SK-N-SH (cell line): ENCODE measurements around the gene PDZD2. TPM values are rescaled to one million over a fixed set of nuclear protein-coding genes. Genes with fewer than 3 reads are reported as not detected.

Experiments used
- CTCF ChIA-PET: fragments of 300-600, 350-600 bp; formaldehyde crosslinking; extraction: SDS; loops from one replicate; lab custom pipeline; 2021; lab: Yijun Ruan, JAX
- POLR2A ChIA-PET: fragments of 350-600 bp; sonication (Branson Sonifier 250); formaldehyde crosslinking; extraction: SDS; loops from one replicate; lab custom pipeline; 2020; ENCODE audit warnings: antibody characterized with exemption, inconsistent platforms; lab: Yijun Ruan, JAX
- DNase-seq: peaks from one replicate; pipeline ENCODE4 v3.0.0; 2012
- H2AFZ ChIP-seq: fragments of 200-600 bp; sonication (generic); 2 replicates; pipeline ENCODE4 v1.8.1; 2016; ENCODE audit warnings: antibody characterized with exemption, mild to moderate bottlenecking, low read depth
- H3F3A ChIP-seq: fragments of 200-600 bp; sonication (generic); replicated peaks from 2 replicates; pipeline ENCODE3; 2016; ENCODE audit warnings: antibody characterized with exemption, mild to moderate bottlenecking; ENCODE audit not compliant: insufficient read depth
- H3K27ac ChIP-seq, 2 experiments: fragments of 200-500 bp in 1 of 2; fragments of 200-600 bp in 1 of 2; sonication (Bioruptor generic) in 1 of 2; sonication (generic), shearing (Covaris generic) in 1 of 2; 2 replicates each; pipeline versions ENCODE4 v1.5.1 to v1.6.1; 2014 to 2016; ENCODE audit warnings: low read depth in 2 of 2, inconsistent platforms in 1 of 2, low read length in 1 of 2, mild to moderate bottlenecking in 1 of 2, mixed read lengths in 1 of 2
- H3K27me3 ChIP-seq: fragments of 200-600 bp; sonication (generic), shearing (Covaris generic); 2 replicates; pipeline ENCODE4 v1.6.1; 2016; ENCODE audit warnings: mixed run types; ENCODE audit not compliant: insufficient read depth
- H3K36me3 ChIP-seq, 2 experiments: fragments of 200-500 bp in 1 of 2; fragments of 200-600 bp in 1 of 2; sonication (Bioruptor generic) in 1 of 2; sonication (generic) in 1 of 2; replicated peaks in 1 of 2; 2 replicates each; pipeline versions ENCODE3 to v1.5.1; 2014 to 2016; ENCODE audit warnings: low read length in 1 of 2, mild to moderate bottlenecking in 1 of 2; ENCODE audit not compliant: insufficient read depth in 2 of 2, control insufficient read depth in 1 of 2
- H3K4me1 ChIP-seq, 2 experiments: fragments of 200-500 bp in 1 of 2; fragments of 200-600 bp in 1 of 2; sonication (Bioruptor generic) in 1 of 2; sonication (generic), shearing (Covaris generic) in 1 of 2; 2 replicates each; pipeline versions ENCODE4 v1.5.1 to v1.6.1; 2014 to 2016; ENCODE audit warnings: low read depth in 1 of 2, low read length in 1 of 2, mixed run types in 1 of 2; ENCODE audit not compliant: insufficient read depth in 2 of 2, control insufficient read depth in 1 of 2
- H3K4me2 ChIP-seq: fragments of 200-600 bp; sonication (generic), shearing (Covaris generic); 2 replicates; pipeline ENCODE4 v1.6.1; 2017; ENCODE audit warnings: mixed run types
- H3K4me3 ChIP-seq, 2 experiments: fragments of 200-500 bp in 1 of 2; fragments of 200-600 bp in 1 of 2; sonication (Bioruptor generic) in 1 of 2; sonication (generic), shearing (Covaris generic) in 1 of 2; 2 replicates each; pipeline versions ENCODE4 v1.5.1 to v1.8.1; 2014 to 2016; ENCODE audit warnings: low read depth in 2 of 2, inconsistent platforms in 1 of 2, low read length in 1 of 2, mild to moderate bottlenecking in 1 of 2, mixed read lengths in 1 of 2, moderate library complexity in 1 of 2
- H3K79me2 ChIP-seq: fragments of 200-600 bp; sonication (generic); 2 replicates; pipeline ENCODE4 v1.8.1; 2017; ENCODE audit warnings: mild to moderate bottlenecking; ENCODE audit not compliant: insufficient read depth
- H3K9ac ChIP-seq: fragments of 200-600 bp; sonication (generic); 2 replicates; pipeline ENCODE4 v1.6.1; 2017; ENCODE audit warnings: mixed run types
- H3K9me2 ChIP-seq: fragments of 200-600 bp; sonication (generic); 2 replicates; pipeline ENCODE4 v1.6.1; 2017; ENCODE audit warnings: mixed run types
- H3K9me3 ChIP-seq: fragments of 200-600 bp; sonication (generic); 2 replicates; pipeline ENCODE4 v1.6.1; 2017; ENCODE audit warnings: mixed run types, mild to moderate bottlenecking, moderate library complexity
- H4K20me1 ChIP-seq: fragments of 200-600 bp; sonication (generic); 2 replicates; pipeline ENCODE4 v1.6.1; 2017; ENCODE audit warnings: mild to moderate bottlenecking, mixed run types; ENCODE audit not compliant: insufficient read depth
- EP300 ChIP-seq, 2 experiments: IDR thresholded peaks; 2 replicates each; pipeline versions ENCODE4 v1.4.0 to v1.6.1; 2012; ENCODE audit warnings: borderline replicate concordance in 1 of 2, low read depth in 1 of 2, low read length in 1 of 2
- EZH2phosphoT487 ChIP-seq: fragments of 200-600 bp; sonication (generic); IDR thresholded peaks from 2 replicates; pipeline ENCODE4 v1.6.1; 2017; ENCODE audit warnings: low read depth, mixed run types, mild to moderate bottlenecking, antibody characterized with exemption, moderate library complexity, borderline replicate concordance
- FOSL2 ChIP-seq: IDR thresholded peaks from 2 replicates; pipeline ENCODE4 v1.4.0; 2012; ENCODE audit warnings: low read depth, mild to moderate bottlenecking, moderate library complexity, borderline replicate concordance
- PBX3 ChIP-seq: IDR thresholded peaks from 2 replicates; pipeline ENCODE4; 2012
- RAD21 ChIP-seq: IDR thresholded peaks from 2 replicates; pipeline ENCODE4 v1.6.1; 2012; ENCODE audit warnings: mild to moderate bottlenecking, low read length
- RCOR1 ChIP-seq: fragments of 150-350 bp; IDR thresholded peaks from 2 replicates; pipeline ENCODE4 v1.6.1; 2017; ENCODE audit warnings: antibody characterized with exemption, low read length
- REST ChIP-seq: IDR thresholded peaks from 2 replicates; pipeline ENCODE4 v1.6.1; 2012; ENCODE audit warnings: mild to moderate bottlenecking, low read depth, low read length, moderate library complexity
- RXRA ChIP-seq: IDR thresholded peaks from 2 replicates; pipeline ENCODE4 v1.4.0; 2012; ENCODE audit warnings: low read depth, mild to moderate bottlenecking, borderline replicate concordance
- TAF1 ChIP-seq: IDR thresholded peaks from 2 replicates; pipeline ENCODE4 v1.6.1; 2012; ENCODE audit warnings: low read depth, mild to moderate bottlenecking, low read length, moderate library complexity, borderline replicate concordance
- TEAD4 ChIP-seq: IDR thresholded peaks from 2 replicates; pipeline ENCODE4 v1.4.0; 2012; ENCODE audit warnings: mild to moderate bottlenecking, borderline replicate concordance; ENCODE audit not compliant: insufficient read depth
- YY1 ChIP-seq: IDR thresholded peaks from 2 replicates; pipeline ENCODE4 v1.4.0; 2012; ENCODE audit warnings: low read depth, mild to moderate bottlenecking
- WGBS: methylation state at CpG from one replicate; pipeline ENCODE4 v1.1.6; 2017; ENCODE audit warnings: low lambda C conversion rate; 5-methylcytosine and 5-hydroxymethylcytosine counted together
- polyA plus RNA-seq, 3 experiments: library from polyadenylated mRNA; depleted of rRNA; stranded (reverse); fragments of >200 nt; gene quantifications; 2 replicates each; pipeline ENCODE4 v1.2.3, GENCODE V29; 2012

PDZD2 gene
- polyA plus RNA-seq, 1 of the 3 experiments (the other 2 are of a cell fraction), result 0.13 TPM

GRCh38 chr5:31605920-31606319 lies 33.0 kb upstream of the PDZD2 start:
- POLR2A ChIA-PET, result no interaction called here
- TF ChIP-seq EP300 (IDR thresholded peaks at IDR 0.05; ENCODE audit: borderline replicate concordance in 1 of 2, low read depth in 1 of 2, low read length in 1 of 2) (peak in 1 of 2 experiments; percentile 37; a peak in 1 of 4 replicates), REST (no peak), PBX3 (no peak), RCOR1 (0 out of 2 replicates have a peak, but pooled peaks have one; percentile 19), FOSL2 (no peak), TEAD4 (no peak), YY1 (no peak), EZH2phosphoT487 (no peak), RAD21 (peak; percentile 26)
- Histone ChIP-seq H3K36me3 (no peaks in the 10 kb centered on the region), H3K9ac (no peak overlapping the region), H3K79me2 (no peaks in the 10 kb centered on the region), H2AFZ (no peak overlapping the region), H3K9me2 (no peaks in the 10 kb centered on the region), H3F3A (no peaks in the 10 kb centered on the region), H3K9me3 (no peaks in the 10 kb centered on the region), H3K27ac (no peak overlapping the region), H4K20me1 (no peaks in the 10 kb centered on the region), H3K4me3 (no peak overlapping the region), H3K4me2 (no peak overlapping the region), H3K27me3 (no peaks in the 10 kb centered on the region; the same call in 1 of the 2 replicates), H3K4me1 (no peaks in the 10 kb centered on the region)
- peak; percentile 34 for DNase-seq
- CTCF ChIA-PET, result interaction anchor here (0.7 to 1.1 kb wide), 2 partner anchors 203 to 219 kb away, joined by 3 to 4 read pairs; no protein-coding TSS in a partner anchor
- WGBS, result 50% methylated on average over 1 of the region's 1 CpG

- no peaks in the 10 kb centered on the region; the same call in 1 of the 2 replicates for H3K27me3 ChIP-seq
- CTCF ChIA-PET, result no interaction called here
- no peaks in the 10 kb centered on the region for H3K9me2 ChIP-seq
- no peaks in the 10 kb centered on the region for H3K36me3 ChIP-seq
- no peak overlapping the region for H3K27ac ChIP-seq
- H3K79me2 ChIP-seq, result no peaks in the 10 kb centered on the region
- no peak overlapping the region for H3K4me2 ChIP-seq
- H3K4me1 ChIP-seq, result no peaks in the 10 kb centered on the region
- H2AFZ ChIP-seq, result no peak overlapping the region
- WGBS, result 41% methylated on average over 2 of the region's 2 CpGs
- no peak overlapping the region for H3K9ac ChIP-seq
- no peaks in the 10 kb centered on the region for H4K20me1 ChIP-seq
- POLR2A ChIA-PET, result no interaction called here
- TF ChIP-seq RXRA (no peak), RAD21 (no peak), EZH2phosphoT487 (no peak), TAF1 (no peak)
- TF ChIP-seq, all 33 proteins: peak for 0
- Histone ChIP-seq H3K4me3 (no peak overlapping the region), H3K9me3 (no peaks in the 10 kb centered on the region), H3F3A (no peaks in the 10 kb centered on the region)
- no peak for DNase-seq
These were observed 31.4 kb upstream of the PDZD2 start for GRCh38 chr5:31607546-31607945.
